Right renal cortex interstitium (tissue), 3 donors: ENCODE results near the gene CABLES1. TPM values are rescaled to one million over a fixed set of nuclear protein-coding genes. Genes with fewer than 3 reads are reported as not detected.

Experiments used
- DNase-seq, 3 donors: peaks; one replicate each; pipeline ENCODE4 v3.0.0-alpha.2; 2013; ENCODE audit warnings: low read depth in 3 of 3, low spot score in 2 of 3
- polyA plus RNA-seq, 3 donors: library from polyadenylated mRNA; unstranded; fragments of 120-200 nt; gene quantifications; one replicate each; pipeline ENCODE4 v1.2.1, GENCODE V29; 2013; ENCODE audit not compliant: insufficient read length in 3 of 3

CABLES1 gene
- polyA plus RNA-seq, 3 donors: 24.3 to 25.8 (median 25.8) TPM

DNA sequence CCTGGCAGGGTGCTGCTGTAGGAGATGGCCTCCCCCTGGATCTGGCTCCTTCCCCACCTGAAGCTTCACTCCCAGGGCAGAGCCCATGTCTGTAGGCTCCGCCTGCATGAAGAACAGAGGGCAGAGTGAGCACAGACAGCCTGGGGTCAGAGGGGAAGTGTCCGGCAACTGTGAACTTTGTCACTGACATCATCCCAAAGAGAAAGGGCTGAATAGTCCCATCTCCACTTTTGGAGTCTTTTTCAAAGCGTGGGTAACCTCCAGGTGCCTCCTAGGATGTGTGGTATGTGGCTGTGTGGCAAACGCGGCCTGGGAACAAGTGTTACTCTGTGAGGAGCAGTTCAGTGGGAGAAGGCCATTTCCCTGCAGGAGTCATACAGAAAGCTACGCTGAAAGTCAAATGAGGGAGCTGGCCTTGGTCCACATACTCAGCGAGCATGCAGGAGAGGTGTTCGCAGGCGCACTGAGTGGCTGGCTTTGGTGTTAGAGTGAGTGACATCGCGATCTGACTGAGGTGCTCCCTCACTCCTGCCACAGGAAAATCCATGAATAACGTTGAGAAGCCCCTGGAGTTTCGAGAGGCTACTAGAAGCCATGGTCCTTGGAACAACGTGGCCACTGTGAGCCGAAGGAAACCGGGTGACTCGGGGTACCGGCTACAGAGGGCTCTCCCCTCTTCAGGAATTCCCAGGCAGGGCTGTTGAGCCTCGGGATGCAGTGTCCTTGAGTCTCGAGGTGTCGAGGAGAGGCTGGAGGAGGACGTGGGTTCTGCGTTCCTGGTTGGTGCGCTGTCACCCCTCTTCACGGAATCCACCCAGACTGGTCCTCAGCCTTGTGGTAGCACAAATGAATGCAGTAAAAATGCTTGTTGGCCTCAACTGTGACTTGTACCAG lies 54.7 kb downstream of the CABLES1 start:
- no peak for DNase-seq

DNA sequence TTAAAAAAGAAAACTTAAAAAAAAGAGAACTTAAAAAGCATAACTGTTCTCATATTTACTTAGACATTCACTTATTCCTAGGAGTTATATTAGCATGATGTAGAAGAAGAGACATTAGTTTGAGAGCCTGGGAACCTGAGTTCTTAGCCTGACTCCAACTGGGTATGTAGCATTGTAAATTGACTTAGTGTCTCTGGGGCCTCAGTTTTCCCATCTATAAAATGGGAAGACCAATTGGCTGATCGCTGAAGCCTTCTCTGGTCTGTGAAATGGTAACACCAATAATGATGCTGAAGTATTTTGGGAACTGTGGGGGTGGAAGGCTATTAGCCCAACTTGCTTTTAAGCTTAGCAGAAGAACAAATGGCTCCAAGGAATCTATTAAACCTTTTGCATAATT lies 55.9 kb downstream of the CABLES1 start:
- no peak for DNase-seq

DNA sequence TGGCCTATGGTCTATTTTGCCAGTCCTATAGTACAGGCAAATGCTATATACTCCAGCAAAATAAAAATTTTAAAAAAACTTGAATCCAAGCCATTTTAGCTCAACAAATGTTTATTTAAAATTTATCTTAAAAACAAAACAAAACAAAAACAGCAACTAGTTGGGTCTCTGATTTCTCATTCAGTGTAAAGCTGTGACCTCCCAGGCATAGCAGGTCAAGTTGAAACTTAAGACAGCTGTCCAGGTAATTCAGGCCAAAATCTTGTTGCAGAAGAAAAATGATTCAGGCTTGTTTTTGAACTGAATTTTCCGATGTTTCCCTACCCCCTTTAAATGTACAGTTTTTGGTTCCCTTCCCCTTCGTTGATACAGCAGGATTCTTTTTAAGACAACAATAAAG lies 58.5 kb downstream of the CABLES1 start:
- no peak for DNase-seq

DNA sequence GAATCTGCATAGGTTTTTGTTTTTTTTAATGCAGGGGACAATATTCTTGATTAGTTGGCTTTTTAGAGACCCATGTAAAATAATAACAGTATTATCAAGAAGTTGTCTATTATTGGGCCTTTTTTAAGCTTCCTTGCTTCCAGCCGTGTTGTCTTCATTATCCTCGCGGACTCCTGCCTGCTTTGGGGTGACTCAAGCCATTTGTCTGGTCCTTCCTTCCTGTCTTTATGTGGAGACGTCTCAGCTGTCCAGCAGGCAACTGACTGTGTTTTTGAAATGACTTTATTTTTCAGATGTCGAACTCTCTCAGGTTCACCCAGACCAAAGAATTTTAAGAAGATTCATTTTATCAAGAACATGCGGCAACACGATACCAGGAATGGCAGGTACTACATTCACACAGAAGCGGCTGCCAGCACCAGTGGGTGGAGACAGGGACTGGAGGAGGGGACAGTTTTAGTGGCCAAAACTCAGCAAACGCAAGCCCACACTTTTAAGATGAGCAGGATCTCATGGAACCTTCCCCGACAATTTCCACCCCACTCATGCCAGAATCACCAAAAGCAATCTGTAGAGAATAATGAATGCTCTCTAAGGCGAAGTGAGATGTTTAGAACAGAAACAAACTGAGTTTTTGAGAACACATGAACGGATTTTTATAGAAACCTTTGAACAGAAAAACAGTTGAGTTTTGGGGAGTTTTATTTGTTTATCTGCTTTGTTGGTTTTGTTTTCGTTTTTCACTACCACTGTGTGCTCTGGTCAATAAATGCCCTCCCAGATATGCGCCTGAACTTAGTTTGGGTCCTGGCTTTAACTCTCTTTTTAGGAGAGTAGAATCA lies 59.1 kb downstream of the CABLES1 start:
- no peak for DNase-seq

DNA sequence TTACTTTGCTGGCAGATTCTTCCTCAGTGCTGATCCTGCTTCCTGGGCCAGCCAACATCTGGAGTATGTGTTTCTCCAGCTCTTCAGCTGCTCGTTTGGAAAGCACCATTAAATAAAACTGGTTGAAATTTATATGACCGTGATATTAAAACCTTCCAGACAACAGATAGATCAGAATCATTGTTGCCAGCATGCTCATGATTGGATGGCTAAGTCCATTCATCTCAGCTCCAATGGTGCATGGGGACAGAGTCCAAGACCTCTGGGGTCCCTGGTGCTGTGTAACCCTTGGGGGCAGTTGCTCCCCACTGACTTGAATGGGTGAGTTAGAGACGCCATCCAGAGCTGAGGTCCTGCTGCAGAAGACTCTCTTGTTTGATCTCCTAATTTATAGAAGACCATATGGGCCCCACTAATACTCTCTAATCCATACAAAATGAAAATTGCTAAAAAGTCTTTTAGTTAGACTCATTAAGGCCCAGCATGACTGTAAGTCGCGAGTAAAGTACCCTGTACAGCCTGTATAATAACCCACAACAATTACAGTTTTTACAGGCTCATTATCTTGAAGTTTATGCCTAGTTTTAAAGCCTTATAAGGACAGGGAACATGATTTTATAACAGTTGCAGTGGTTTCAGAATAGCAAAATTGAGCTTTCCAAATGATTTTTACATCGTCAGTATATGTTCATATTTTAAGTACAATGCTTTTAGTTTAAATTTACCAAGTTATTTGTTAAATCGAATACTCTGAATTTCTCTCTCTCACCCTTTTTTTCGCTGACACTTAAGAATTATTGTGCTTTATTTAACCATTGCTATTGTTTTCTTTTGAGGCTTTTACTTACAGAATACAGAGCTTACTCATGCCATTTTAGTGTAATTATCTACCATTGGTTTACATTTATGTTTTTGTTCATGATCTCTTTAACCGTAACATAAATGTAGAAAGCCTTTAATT lies 60.0 kb downstream of the CABLES1 start:
- no peak for DNase-seq

DNA sequence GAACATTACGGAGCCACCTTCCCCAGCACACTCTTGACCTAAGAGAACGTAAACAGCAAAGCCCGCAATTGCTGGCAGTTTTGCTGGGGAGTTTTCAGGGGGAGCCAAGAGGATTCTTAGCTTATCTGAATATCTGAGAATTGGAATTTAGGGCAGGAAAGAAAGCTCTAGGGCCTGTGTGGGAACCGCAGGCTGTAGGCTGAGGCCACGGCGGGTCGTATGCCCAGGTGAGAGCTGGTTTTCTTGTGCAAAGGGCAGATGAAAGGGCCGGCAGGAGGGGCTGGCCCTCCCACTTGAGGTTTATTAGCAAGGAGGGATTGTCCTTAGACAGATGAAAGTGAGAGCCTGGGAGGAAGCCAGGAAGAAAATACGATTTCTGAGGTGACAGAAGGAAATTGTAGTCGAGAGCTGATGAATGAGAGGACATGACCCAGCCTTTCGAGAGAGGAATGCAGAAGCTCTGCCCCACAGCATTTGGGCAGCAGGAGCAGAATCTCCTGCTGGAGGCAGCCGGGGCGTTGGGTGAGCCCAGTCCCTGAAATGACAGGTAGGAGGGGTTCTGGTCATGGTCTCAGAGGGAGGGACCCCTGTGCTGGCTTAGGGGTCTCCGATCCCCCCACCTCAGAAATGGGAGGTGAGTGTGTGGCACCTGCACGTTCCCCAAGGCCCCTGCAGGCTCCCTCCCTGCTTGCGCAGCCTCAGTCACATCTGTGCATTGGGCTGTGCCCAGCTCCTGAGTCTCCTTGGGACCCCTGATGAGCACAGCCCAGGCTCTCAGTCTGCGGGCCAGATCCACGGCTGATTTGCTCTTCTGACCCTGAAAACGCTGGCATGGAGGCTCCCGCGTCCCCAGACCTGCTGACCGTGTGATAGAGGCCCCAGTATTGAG lies 61.1 kb downstream of the CABLES1 start:
- DNase-seq: peak in 2 of 3 donors; percentile 56 to 64

DNA sequence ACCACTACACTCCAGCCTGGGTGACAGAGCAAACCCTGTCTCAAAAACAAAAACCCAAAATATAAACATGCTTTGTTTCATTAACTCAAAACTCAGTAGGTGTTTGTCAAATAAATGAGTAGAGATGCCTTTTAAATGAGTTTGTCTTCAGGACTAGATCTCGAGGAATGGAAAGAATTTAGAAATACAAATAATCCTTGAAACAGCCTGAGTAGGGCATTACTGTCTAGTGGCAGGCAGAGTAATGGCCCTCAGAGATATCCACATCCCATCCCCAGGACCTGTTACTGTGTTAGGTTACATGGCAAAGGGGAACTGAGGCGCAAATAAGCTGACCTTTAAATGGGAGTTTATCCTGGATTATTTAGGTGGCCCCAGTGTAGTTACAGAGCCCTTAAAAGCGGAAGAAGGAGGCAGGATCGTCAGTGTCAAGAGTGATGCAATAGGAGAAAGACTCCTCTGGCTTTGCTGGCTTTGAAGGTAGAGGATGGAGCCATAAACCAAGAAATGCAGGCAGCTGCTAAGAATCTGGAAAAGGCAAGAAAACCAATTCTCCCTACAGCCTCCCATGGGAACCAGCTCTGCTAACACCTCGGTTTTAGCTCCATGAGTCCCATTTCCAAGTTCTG lies 63.0 kb downstream of the CABLES1 start:
- no peak for DNase-seq

DNA sequence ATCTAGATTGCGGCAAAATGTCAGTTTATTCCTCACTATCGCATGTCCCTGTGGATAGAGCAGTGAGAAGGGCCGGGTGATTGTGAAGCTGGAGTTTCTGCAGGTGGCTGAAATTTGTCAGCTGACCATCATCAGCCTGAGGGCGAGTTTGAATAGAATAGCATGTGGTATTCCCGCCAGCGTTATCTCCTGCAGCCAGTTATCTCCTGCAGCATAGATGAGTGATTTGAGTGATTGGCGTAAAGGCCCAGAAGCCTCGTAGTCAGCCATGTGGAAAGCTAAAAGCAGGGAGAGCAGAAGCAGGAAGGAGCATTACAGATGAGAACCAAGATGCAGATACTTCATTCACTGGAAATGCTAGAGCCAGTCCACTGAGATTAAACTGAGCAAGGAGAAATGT lies 65.5 kb downstream of the CABLES1 start:
- DNase-seq: no peak

DNA sequence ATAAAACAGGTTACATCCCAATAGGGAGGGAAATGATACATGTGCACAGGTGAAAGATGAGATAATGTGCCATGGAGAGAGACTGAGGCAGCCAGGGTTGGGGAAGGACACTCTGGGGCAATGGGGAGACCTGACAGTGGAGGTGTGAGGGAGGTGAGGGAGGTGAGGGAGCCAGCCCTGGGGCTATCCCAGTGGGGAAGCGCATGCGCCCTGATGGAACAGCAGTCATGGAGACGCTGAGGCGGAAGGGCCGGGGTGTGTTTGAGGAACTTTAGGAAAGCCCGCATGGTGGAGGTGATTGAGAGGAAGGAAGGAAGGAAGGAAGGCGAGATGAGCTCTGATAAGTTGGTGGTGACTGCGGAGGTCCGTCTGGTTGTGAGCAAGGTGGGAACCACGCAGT lies 66.5 kb downstream of the CABLES1 start:
- no peak for DNase-seq

DNA sequence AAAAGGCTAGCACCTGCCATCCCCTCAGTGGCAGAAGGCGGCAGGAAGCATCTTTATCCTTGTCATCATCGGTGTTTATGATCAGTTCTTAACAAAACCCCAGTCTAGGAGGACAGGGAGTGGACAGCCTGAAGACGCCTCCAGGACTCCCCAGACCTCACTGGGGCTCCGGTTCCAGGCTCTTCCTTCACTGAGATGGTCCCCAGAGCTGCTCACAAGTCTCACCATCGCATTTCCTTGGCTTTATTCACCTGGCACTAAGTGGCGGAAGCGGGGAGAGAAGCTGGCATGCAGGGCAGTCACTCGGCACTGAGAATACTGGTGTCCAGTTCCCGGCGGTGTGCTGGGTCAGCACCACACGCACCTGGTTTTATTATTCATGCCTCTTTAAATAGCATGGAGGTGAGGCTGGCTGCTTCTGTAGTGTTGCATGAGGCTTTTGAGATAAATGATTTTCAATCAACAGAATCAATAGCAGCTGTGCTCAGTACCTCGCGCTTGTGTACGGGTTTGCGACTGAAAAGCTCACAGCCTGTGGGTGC lies 68.7 kb downstream of the CABLES1 start:
- DNase-seq: no peak

DNA sequence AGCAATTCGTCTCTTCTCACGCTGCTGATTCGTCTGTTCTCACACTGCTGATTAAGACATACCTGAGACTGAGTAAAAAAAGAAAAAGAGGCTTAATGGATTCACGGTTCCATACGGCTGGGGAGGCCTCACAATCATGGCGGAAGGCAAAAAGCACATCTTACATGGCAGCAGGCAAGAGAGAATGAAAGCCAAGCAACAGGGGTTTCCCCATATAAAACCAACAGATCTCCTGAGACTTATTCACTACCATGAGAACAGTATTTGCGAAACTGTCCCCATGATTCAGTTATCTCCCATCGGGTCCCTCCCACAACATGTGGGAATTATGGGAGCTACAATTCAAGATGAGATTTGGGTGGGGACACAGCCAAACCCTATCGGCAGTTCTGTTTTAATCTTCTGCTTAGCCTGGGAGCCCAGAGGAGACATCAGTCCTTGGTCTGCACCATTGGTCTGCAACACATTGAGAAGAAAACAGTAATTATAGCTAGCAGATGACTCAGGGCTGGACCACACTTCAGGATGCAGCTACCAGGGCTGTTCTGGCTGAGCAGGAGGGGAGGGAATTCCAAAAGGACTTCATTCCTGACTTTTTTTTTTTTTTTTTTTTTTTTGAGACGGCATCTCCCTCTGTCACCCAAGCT lies 69.4 kb downstream of the CABLES1 start:
- DNase-seq: no peak

DNA sequence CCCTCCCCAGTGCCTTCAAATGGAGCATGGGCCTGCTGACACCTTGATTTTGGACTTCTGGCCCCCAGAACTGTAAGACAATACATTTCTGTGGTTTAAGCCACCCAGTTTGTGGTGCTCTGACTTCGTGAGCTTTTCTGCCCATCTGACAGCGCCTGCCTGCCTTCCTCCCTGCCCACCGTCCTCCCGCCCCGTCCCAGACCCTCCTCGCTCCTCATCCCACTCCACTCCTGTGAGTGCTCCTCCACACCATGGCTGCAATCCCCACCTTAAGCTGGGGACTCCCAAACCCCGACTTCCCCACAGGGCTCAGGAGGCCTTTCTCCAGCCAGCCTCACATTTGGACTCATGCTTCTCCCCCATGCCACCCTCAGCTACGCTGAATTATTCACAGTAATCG lies 70.7 kb downstream of the CABLES1 start:
- DNase-seq: no peak

DNA sequence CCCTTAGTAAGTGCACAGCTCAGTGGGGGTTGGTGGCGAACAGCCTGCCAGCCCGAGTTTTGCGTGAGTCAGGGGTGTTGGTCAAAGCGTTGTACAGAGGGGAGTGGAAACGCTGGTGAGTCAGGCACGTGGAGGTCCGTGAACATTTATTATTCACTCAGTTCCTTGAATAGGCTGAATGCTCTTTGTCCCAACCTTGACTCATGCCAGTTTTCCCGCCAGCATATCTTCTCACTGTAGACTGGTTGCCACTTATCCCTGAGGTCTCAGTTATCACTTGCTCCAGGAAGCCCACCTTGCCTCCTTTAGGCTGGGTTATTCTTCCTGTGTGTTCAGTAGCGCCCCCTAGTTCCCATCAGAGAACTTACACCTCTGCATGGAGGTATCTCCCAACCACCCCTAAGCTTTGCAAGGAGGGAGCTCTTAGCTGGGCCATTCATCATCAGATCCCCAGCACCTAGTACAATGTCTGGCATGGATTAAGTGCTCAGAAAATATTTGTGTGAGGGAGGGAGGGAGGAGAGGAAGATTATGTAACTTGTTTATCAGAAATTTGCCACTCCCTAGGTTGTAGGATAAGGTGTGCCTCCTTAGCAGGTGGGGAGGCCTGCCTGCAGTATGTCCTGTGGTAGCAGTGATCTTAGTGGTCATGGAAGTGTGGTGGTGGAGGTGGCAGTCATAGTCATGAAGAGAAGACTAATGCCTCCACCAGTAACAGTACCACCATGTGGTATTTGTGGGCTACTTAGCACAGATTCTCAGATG lies 72.1 kb downstream of the CABLES1 start:
- DNase-seq: no peak

DNA sequence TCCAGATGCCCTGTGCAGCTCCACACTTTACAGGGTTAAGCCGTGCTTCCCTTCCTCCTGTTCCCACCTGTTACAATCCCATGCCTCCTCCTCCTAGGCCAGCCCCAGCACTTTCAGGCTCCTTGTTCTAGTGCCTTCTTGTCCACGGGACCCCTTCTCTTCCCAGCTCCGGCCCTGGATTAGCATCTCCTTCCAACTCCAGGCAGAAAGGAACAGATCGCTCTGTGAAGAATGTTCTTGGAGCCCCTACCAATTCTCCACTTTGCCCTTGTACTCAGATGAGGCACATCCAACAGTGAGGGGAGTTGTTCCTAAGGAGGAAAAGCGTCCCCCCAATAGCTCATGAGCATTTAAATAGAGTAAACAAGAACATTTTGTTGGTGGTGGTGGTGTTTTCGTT lies 72.7 kb downstream of the CABLES1 start:
- DNase-seq: no peak

DNA sequence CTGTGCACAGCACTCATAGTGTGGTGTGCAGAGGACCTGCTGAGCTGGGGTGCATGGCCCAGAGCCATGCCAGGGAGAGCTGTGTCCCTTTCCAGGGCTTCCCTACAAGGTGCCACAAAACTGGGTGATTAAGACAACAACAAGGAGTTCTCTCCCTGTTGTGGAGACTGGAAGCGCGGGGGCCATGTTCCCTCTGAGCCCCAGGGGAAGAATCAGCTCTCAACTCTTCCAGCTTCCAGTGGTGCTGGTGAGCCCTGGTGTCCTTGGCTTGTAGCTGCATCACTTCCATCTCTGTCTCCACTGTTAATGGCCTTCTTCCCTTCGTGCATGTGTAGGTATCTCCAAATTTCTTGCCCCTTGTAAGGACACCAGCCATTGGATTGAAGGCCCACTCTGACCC lies 73.3 kb downstream of the CABLES1 start:
- DNase-seq: no peak

DNA sequence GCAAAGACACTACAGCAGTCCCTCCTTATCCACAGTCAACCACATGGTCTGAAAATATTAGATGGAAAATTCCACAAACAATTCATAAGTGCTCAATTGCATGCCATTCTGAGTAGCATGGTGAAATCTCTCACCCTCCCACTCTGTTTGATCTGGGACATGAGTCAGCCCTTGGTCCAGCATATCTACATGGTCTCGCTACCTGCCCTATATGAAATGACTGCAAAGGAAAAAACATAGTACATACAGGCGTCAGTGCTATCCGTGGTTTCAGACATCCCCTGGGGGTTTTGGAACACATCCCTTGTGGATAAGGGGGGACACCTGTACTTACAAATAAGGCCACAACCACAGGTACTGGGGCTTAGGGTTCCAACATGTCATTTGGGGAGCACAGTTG lies 73.7 kb downstream of the CABLES1 start:
- no peak for DNase-seq

DNA sequence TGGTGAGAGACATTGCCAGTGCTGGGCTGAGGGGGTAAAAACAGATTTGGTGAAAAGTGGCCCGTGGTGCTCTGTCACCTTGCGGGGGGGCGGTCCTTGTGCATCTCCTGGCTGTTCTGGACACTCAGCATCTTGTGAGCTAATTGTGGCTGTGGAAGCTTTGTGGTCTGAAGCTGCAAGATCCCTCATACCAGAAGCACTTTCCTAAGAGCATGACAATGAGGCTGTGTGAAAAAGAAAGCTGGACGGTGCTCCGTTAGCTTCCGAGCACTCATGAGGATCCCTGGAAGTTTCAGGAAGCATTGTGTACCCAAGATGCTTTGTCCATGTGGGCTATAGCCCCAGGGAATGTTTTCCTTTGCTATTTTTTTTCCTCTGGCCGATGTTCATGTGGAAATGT lies 74.5 kb downstream of the CABLES1 start:
- no peak for DNase-seq

DNA sequence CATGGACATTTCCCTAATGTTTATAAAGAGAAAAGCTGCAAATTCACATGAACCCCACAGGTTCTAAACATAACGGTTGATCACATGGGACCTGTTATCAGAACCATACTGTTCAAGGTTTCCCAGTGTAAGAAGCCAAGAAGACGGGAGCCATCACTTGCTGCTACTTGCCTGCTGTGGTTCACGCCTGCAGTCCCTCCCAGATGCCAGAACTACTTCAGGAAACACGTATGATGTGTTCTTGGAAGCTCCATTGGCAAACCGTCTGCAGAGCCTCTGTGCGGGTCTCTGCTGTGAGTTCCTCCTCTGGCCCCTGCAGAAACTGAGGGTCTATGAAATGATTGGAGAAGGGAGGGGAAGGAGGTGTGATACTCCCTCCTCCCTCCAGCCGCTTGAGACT lies 75.2 kb downstream of the CABLES1 start:
- DNase-seq: no peak
